ENCODE measurements around the gene PSMB5. TPM values are rescaled to one million over a fixed set of nuclear protein-coding genes. Genes with fewer than 3 reads are reported as not detected.
A peak's percentile ranks its signal among the peaks of the same experiment; 100 is the strongest.

Gene PSMB5
- total and polyA plus RNA-seq, 2 of the 13 experiments (the other 11 are each of a cell fraction or from before 2014, with no cell fraction given): 705 to 871 TPM

DNA sequence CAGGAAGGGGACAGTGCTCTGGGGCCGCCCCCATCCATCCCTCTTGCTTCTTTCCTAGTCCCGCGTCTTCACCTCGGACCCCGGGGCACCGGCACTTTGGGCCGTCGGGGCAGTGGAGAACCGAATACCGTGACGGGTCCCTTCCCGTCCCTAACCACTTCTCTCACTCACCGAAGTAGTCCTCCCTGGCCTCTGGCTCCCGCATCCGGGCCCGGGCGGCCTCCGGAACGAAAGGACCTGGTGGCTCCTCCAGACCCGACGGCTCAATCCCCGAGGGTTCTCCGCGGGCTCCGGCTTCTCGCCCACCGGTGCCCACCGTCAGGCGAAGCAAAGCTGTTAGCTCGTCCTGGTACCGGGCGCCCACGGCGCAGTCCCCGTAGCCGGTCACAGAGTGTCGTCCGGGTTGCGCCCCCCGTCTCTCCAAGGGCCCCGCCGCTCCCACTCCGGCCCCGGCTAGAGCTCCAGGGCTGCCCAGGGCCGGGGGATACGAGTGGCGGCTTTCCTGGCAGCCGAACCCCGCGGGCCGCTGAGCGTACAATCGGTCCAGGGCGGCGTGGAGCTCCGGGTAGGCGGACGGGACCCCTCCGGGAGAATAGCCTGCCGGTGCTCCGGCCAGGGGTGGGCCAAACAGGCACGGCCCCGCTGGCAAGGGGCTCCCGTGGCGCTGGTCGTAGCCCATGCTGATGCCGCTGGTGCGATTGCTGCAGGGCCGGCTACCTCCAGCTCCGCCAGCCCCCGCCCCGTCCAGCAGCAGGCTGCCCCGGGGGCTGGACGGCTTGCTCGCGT is 53.4 kb downstream of the PSMB5 start (continued):
- TF ChIP-seq, protein P1, sequence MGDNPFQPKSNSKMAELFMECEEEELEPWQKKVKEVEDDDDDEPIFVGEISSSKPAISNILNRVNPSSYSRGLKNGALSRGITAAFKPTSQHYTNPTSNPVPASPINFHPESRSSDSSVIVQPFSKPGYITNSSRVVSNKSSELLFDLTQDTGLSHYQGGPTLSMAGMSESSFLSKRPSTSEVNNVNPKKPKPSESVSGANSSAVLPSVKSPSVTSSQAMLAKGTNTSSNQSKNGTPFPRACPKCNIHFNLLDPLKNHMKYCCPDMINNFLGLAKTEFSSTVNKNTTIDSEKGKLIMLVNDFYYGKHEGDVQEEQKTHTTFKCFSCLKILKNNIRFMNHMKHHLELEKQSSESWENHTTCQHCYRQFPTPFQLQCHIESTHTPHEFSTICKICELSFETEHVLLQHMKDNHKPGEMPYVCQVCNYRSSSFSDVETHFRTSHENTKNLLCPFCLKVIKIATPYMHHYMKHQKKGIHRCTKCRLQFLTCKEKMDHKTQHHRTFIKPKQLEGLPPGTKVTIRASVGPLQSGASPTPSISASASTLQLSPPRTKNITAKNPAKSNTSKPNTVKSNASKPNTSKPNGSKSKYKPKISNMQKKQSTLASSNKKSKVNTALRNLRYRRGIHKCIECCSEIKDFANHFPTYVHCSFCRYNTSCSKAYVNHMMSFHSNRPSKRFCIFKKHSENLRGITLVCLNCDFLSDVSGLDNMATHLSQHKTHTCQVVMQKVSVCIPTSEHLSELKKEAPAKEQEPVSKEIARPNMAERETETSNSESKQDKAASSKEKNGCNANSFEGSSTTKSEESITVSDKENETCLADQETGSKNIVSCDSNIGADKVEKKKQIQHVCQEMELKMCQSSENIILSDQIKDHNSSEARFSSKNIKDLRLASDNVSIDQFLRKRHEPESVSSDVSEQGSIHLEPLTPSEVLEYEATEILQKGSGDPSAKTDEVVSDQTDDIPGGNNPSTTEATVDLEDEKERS (CRISPR knock-in tag; IDR thresholded peaks at IDR 0.05): peak; percentile 86; the same call in 1 of the 2 replicates
- TF ChIP-seq TCF12 (IDR thresholded peaks at IDR 0.05) (no peak), TCF12 (CRISPR knock-in tag; IDR thresholded peaks at IDR 0.05) (no peak), ZNF44 (CRISPR knock-in tag; IDR thresholded peaks at IDR 0.05) (peak; percentile 52; the same call in 1 of the 2 replicates), AKAP8 (CRISPR knock-in tag; IDR thresholded peaks at IDR 0.05) (peak; percentile 54; the same call in 1 of the 2 replicates), BRD4 (CRISPR knock-in tag; IDR thresholded peaks at IDR 0.05) (no peak), ZNF782 (CRISPR knock-in tag; IDR thresholded peaks at IDR 0.05; ENCODE audit: borderline replicate concordance) (peak; percentile 78; the same call in 1 of the 2 replicates), ZNF747 (CRISPR knock-in tag; IDR thresholded peaks at IDR 0.05; ENCODE audit: borderline replicate concordance) (peak; percentile 43; the same call in 1 of the 2 replicates), ZNF891 (CRISPR knock-in tag; IDR thresholded peaks at IDR 0.05) (no peak), SPEN (CRISPR knock-in tag; IDR thresholded peaks at IDR 0.05; ENCODE audit: low read depth) (peak; percentile 4; the same call in 1 of the 2 replicates), ZNF598 (CRISPR knock-in tag; IDR thresholded peaks at IDR 0.05; ENCODE audit: borderline replicate concordance) (peak; percentile 97; the same call in 1 of the 2 replicates), MTF1 (CRISPR knock-in tag; IDR thresholded peaks at IDR 0.05) (no peak), KAT8 (CRISPR knock-in tag; IDR thresholded peaks at IDR 0.05) (0 out of 2 replicates have a peak, but pooled peaks have one; percentile 36), ZNF451 (CRISPR knock-in tag; IDR thresholded peaks at IDR 0.05) (no peak; the same call in 1 of the 2 replicates), TAF15 (IDR thresholded peaks at IDR 0.05; ENCODE audit: low read depth, low read length, poor library complexity, severe bottlenecking) (peak; percentile 82), ZNF629 (CRISPR knock-in tag; conservative IDR thresholded peaks at IDR 0.05) (no peak), KDM1A (CRISPR knock-in tag; IDR thresholded peaks at IDR 0.05) (peak; percentile 24; the same call in 1 of the 2 replicates), ZNF746 (CRISPR knock-in tag; IDR thresholded peaks at IDR 0.05) (no peak)
- TF ChIP-seq, protein P2, sequence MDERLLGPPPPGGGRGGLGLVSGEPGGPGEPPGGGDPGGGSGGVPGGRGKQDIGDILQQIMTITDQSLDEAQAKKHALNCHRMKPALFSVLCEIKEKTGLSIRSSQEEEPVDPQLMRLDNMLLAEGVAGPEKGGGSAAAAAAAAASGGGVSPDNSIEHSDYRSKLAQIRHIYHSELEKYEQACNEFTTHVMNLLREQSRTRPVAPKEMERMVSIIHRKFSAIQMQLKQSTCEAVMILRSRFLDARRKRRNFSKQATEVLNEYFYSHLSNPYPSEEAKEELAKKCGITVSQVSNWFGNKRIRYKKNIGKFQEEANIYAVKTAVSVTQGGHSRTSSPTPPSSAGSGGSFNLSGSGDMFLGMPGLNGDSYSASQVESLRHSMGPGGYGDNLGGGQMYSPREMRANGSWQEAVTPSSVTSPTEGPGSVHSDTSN (CRISPR knock-in tag; IDR thresholded peaks at IDR 0.05): no peak; the same call in 1 of the 2 replicates
- TF ChIP-seq, protein P3, sequence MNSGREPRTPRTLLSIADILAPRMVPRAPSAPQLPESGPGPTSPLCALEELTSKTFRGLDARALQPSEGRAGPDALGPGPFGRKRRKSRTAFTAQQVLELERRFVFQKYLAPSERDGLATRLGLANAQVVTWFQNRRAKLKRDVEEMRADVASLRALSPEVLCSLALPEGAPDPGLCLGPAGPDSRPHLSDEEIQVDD (CRISPR knock-in tag; IDR thresholded peaks at IDR 0.05; ENCODE audit: borderline replicate concordance): peak; percentile 82
- TF ChIP-seq, protein P4, sequence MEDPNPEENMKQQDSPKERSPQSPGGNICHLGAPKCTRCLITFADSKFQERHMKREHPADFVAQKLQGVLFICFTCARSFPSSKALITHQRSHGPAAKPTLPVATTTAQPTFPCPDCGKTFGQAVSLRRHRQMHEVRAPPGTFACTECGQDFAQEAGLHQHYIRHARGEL (CRISPR knock-in tag; IDR thresholded peaks at IDR 0.05): no peak
- TF ChIP-seq, protein P5, sequence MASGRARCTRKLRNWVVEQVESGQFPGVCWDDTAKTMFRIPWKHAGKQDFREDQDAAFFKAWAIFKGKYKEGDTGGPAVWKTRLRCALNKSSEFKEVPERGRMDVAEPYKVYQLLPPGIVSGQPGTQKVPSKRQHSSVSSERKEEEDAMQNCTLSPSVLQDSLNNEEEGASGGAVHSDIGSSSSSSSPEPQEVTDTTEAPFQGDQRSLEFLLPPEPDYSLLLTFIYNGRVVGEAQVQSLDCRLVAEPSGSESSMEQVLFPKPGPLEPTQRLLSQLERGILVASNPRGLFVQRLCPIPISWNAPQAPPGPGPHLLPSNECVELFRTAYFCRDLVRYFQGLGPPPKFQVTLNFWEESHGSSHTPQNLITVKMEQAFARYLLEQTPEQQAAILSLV (CRISPR knock-in tag; IDR thresholded peaks at IDR 0.05; ENCODE audit: borderline replicate concordance): no peak; the same call in 1 of the 2 replicates
- TF ChIP-seq, protein P6, sequence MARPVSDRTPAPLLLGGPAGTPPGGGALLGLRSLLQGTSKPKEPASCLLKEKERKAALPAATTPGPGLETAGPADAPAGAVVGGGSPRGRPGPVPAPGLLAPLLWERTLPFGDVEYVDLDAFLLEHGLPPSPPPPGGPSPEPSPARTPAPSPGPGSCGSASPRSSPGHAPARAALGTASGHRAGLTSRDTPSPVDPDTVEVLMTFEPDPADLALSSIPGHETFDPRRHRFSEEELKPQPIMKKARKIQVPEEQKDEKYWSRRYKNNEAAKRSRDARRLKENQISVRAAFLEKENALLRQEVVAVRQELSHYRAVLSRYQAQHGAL (CRISPR knock-in tag; IDR thresholded peaks at IDR 0.05; ENCODE audit: not compliant biosample characterization): no peak
